ENCODE data around the gene UST.

UST gene

DNA sequence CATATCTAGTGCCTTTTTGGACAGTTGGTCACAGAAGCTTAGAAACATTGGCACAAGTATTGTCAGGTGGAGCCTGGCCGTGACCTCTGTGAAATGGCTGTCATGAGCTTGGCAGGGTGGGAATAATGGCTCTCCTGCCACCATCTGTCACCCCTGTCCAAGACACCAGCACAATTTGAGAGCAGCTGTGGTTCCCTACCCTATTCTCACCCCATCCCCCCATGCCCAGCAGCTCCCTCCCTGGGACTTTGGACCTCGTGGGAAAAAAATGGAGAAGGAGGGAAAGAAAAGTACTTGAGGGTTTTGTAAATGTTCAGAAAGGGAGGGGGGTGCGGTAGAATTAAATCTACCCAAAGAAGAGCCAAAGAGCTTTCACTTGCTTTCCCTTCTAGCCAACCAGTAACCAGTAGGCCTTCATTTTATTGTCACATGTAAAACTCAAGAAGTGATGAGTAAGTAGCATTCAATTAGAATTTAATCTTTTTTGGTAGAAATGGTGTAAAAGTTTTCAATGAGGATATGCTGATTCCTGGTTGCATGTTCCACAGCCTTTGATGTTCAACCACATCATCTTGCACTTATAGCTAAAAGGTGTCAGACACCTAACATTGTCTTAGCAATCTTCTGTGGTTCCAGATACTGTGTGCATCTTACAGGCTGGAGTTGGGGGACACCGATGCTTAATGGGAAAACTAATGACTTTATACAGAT, 307.2 kb downstream of the UST start:
- DNase-seq, result no peak

DNA sequence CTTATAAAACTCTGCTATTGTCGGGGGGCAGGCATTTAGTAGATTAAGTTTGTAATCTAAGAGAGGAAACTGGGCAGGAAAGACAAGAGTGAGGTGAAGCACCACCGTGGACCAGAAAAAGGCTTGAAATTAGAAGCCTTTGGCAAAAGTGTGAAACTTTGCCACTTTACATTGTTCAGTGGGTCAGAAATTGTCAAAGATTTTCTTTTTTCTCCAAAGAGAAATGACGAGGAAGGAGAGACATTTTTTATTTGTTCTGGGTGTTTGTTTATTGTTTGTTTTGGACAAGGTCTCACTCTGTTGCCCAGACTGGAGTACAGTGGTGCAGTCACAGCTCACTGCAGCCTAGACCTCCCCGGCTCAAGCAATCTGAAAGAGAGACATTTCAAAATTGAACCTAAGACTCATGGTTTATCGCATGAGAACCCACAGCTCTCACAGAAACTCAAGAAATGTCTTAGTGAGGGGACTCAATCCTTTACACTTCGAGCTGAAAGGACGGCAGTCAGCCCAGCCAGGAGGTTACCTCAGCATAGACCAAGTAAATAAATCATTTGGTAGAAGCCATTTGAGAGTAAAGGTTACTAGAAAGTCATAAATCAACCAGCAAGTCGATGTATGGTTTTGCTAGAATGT, 307.8 kb downstream of the UST start:
- no peak for DNase-seq

DNA sequence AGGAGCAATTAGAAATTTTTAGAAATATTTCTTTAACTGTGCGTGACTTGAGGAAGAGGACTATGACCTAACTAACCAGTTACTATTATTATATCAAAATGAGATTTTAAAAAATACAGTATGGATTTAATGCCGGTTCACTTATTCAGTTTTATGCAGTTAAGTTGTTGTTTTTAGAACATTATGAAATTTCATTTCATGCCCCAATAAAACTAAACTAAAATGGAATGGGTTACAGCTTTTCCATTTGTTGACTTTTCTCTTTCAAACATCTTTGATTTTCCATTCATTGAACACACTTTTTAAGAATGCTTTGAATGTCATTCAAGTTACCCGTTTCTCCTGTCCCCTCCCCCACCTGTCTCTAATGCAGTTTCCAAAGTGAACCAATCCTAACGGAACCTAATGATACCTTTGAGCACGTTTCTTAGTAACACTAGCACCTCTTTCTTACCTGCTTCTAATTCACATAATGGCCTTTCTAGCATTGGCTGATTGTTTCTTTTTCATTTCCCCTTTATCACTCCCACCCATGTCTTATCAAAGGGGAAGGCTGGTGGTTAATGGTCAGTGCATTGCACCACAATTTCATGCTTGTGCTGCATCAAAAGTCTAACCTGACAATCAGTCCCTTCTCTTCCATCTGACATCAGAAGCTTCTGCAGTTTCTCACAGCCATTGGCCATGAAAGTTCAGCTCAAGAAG, 308.5 kb downstream of the UST start:
- no peak for DNase-seq

DNA sequence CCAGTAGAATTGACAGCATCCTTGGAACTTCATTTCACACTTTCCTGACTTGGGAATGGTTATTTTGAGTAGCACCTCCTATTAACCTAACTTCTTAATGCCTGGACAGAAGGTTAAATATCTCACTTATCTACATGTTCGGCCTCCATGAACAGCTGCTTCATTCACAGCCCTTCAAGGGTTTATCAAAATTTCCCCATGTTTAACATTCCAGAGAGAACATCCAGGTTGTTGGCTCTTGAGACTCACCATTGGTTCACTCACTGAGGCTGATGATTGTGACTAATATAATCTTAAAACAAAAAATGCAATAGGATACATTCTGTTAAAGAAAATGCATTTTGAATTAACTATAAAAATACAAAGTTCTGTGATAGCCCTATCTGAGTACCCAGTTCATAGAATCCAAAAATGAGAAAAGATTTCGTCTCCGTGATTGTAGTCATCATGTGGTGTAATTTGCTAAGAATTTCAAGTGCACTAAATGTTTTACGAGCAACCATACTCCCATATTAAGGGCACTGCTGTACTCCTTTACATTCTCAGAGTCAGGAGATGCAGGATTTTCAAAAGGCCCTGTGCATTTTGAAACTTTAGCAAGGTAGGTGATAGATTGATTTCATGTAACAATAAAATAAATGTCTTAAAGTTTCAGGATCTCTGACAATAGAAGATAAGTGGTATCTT, 310.1 kb downstream of the UST start:
- no peak for DNase-seq

DNA sequence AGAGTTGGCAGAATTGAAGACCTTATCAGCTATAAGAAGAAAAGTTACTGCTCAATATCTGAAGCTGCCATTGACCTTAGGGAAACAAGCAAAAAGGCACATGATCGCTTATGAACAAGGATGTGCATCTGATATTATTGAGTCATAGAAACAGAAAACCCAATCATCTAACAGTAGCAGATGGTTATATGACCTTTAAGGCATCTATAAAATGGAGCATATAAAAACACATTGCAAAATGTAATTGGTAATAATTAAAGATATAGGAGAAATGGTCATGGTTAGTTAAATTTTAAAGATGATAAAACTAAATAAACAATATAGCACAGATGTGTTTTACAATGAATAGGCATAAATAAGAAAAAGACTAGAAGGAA, 310.6 kb downstream of the UST start:
- no peak for DNase-seq

DNA sequence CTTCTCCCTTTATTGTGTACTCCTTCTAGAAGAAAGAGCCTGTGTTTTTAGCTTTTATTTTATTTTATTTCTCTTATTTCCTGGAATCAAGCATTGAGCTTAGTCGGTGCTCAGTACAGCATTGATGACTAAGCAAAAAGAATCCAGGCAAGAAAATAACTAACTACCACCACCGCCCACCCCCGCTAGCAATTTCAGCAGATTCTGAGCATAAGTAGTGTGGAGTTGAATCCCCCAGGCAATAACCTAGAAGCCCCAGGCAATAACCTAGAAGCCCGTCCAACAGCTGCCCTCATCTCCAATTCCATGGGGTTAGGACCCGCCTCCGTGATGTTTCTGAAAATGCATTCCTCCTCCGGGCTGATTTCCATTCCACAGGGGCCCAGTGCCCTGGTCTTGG, 312.7 kb downstream of the UST start:
- no peak for DNase-seq

DNA sequence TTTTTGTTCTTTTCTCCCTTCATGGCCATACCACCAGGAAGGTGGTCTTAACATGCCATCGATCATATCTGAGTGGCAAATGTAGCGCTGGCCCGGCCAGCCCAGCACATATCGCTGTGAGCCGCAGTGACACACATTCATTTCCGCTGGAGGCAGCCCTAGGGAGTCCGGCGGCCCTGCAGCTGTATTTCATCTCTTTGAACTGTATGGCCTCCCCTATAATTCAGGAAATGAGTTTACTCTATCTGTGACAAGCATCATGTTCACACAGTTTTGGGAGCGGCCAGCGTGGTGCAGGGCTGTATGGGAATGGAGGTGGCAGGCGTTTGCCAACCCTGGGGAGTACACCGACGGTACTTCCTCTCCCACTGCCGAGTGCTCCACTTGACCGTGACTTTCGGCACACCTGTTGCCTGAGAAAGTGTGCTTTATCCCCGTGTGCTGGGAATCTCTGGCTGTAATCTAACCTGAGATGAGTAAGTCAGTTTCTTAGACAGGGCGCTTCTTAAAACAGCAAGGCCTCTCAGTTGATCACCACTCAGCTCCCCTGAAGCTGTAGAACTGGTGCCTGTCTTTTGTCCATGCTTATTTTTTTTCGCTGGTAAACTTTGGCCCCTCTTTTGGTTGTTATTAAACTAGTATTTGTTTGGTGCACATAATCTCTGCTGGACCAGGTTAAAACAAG, 313.6 kb downstream of the UST start:
- no peak for DNase-seq

DNA sequence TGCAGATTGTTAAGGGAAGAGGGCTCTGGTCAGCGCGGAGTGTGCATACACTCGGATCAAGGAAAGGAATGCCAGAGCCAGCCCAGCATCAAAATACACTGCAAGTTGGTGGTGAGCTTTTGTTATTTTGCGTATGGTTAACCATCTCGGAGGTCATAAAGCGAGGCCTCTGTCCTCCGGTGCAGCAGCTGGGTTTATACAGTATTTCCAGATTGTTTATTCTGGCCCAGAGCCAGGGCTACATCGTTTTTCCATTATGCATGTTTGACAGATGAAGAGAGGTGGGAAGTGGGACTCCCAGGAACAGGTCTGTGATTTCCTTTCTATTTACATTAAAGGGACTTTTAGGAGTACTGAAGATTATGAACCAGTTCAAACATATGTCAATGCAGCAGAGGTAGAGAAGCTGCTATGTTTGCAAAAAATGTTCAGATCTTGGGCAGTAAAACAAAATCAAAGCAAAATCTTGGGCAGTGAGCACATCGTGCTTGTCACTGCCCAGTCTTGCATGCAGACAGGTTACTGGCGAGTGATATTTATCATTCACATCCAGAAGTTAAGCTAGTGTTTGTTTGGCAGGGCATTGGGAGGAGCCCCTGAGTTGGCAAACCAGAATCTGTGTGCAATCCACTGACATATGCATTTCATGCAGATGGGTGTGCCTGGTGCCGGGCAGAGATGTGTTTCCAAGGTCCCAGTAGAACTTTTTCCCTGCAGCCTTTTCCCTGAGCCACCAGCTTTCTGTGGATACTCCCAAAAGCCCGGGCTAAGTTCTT, 314.3 kb downstream of the UST start:
- no peak for DNase-seq

DNA sequence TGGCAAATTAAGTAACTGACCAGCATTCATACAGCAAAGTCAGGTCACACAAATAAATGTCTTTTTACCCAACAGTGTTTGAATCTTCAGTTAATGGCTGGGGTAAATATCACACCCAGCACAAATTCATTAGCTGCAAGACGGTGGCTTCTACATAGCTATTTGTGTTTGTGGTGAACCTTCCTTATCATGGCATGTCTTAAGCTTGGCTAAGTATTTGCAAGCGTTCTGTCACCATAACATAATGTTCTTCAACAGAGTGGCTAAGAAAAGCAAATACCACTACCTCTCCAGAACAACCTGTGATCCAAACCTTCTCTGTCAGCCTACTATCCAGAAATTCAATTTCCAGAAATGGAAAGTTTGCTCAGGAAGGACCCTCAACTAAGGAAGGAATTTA, 315.1 kb downstream of the UST start:
- DNase-seq, result no peak

DNA sequence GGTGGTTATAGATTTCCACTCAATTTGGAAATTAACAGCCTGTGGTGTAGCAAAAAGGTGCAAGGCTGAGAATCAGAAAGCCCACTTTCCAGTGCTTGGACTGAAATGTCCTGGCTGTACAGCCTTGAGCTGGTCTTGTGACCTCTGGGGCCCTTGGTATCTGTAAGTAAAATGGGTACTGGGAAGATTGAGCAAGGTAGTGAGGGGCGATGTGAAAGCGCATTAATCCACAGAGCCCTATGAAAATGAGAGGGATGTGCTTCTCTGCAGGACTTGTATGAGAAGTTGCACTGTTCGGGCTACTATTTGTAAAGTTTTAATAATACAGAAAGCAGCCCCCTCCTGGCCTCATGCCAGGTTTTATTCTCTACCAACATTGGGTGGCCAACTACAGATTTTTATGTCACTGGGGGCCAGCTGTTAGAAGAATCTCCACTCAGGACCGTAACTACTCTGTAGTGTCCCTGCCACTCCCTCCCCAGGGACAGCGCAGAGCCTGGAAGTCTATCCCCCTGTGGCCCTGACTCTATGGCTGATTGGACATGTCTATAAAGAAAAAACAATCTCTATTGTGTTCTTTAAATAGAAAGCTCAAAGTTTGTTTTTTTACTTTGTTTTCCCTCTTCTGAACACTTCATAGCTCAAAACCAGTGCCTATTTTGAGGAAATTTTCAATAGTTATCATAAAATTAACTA, 316.0 kb downstream of the UST start:
- no peak for DNase-seq

DNA sequence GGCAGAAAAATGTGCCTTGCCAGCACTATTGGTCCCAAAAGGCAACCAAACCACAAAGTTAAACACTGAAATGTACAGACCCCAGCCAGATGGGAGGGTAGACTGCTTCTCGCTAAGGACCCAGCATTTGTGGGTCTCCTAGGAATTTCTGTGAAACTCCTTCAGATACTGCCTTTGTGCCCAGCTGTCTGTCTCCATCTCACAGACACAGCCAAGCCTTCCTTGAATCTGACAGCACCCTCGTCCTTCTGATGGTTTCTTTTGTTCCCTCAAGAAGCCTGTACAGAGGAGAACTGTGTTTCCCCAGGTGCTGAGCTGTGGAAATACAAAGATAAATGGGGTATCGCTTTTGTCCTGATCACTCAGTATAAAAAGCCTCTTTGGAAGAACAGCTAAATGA, 316.6 kb downstream of the UST start:
- DNase-seq, result no peak

DNA sequence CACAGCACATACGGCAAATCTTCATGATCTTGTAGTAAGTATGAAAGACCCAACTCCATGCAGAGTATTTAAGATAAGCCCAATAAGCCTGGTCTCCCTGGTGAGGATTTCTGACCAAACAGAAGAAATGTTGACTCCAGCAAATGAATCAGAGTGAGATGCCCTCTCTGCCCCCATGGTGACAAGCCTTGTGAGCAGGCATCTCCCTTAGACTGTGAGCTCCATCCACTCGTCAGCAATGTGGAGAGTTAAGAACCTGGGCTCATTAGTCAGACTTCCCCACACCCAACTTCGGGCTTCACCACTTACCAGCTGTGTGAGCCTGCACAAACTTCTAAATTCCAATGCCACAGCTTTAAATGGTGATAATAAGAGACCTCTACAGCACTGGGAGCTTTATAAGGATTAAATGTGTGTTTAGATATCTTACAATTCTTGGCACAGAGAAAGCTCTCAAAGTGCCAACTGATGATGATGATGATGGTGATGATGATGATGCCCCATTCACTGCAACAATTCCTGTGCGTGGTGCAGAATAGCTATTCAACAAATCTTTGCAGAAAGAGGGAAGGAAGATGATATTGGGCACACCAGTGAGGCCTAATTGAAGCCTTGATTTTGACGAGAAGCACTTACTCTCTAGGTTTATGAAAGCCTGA, 317.3 kb downstream of the UST start:
- DNase-seq, result no peak

DNA sequence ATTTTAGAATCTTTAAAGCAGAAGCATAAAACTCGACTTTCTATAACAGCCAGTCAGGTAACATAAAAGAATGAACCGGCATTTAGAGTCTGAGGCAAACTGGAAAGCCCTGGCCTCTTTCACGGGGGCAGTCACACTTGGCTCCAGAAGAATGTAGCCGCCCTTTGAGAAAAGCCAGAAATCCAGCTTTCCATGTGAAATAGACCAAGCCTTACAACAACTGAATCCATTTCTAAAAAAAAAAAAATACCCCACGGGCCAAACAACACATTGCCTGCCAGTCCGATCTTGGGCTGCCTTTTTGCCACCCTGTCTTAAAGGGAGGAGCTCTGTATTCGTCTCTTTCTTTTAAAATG, 317.8 kb downstream of the UST start:
- DNase-seq, result no peak

DNA sequence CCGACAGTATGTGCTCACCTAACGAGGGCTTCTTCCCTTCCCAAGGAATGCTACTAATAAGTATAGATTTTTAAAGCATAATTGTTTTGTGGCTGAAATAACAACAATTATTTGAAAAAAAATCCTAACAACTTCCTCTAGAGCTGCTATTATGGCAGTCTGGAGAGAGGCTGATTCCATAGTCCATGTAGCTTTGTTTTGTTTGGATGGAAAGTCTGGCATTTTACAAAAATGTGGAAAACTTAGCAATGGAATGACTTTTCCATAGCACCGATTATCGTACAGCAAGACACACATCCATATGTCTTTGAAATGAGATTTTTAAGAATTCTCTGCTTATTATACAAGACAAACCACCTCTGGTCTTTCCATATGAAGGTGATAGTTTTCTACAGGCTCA, 318.3 kb downstream of the UST start:
- no peak for DNase-seq

DNA sequence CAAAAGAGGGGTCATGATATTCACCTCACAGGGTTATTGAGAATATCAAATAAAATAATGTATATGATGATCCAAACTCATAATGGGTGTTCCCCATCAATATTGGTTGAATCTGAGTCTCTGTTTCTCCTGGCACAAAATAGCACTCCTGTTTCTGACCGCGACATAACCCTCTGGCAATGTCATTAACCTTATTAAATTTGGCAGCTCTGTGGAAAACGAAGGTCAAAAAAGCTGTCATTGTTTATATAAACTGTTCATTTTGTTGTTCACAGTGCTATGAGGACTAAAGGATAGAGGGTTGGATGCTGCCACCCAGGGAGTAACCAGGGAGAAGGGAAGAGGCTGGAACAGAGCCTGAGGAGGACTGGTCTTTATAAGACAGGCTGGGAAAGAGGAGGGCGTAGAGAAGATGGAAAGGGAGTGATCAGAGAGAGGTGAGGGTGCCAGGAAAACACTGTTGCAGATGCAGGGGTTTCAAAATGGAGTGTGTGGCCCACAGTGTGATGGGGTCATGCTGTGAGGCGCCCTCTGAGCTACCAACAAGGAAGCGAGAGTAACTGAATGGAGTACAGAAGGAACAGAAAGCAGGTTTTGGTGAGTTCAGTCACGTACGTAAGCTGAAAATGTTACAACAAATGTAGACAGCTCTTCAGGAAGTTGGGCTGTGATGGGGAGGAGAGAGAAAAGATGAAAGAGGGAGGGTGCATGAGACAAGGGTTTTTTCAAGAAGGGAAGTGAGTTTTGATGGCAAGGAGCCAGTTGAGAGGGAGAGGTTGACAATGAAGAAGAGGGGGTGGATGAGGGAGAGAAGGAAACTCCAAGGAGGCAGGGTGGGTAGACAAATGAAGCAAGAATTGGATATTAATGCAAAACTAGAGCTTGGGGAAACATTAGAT, 319.1 kb downstream of the UST start:
- no peak for DNase-seq

DNA sequence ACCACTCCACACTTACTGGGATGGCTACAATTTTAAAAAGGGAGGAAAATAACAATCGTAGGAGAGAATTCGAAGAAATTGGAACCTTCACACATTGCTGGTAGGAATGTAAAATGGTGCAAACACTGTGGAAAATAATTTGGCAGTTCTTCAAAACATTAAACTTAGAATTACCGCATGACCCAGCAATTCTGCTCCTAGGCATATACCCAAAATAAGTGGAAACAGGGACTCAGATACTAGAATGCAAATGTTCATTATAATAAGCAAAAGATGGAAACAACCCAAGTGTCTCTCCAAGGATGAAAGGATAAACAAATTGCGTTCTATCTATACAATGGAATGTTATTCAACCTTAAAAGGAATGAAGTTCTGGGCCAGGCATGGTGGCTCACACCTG, 325.2 kb downstream of the UST start:
- no peak for DNase-seq

DNA sequence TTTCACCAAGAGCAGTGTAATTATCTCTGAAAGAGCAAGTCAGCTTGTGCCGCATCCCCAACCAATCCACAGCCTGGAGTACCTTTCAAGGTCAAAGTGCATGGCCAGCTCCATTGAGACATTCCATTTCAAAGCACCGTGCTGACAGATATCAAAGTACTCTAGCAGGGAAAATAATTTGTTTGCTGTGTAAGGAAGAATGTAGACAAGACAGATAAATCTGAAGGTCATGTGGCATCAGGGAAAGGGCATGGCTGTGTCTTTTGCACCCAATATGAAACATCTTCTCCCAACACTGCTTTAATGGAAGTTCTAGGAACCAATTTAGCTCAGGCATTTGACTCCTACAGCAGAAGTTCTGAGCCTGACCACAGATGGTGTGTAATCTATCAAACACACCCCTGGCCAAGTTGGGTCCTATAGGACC, 328.0 kb downstream of the UST start:
- DNase-seq, result no peak

DNA sequence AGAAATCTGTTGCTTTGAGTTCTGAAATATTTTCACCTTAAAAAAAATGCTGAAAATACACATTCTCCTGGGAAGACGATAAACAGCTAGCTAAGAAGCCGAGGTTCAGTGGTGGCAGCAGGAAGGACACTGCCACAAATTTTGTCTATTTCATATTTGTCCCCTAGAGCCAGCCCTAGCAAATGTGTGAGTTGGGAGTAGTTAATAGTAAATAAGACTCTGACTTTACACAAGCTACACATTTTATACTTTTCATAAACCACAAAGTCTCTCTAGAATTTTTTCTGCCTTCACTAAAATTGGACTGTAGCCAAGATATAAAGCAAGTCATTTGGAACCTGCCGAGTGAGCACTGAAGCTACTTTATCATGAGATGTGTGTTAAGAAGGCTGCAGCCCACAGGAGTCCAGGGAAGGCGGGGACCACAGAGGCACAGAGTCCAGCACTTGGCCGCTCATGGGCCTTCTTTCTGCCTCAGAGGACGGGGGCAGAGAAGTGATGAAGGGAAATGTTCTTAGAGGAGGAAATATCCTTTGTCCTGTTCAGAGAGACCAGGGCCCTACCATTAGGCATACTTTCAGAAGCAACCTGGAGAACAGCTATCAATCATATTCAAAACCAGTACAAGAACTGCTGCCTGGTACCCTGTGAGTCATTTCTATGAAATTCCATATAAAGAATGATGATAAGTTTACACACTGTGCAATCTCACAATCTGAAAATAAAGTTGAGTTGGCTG, 329.0 kb downstream of the UST start:
- DNase-seq, result no peak

DNA sequence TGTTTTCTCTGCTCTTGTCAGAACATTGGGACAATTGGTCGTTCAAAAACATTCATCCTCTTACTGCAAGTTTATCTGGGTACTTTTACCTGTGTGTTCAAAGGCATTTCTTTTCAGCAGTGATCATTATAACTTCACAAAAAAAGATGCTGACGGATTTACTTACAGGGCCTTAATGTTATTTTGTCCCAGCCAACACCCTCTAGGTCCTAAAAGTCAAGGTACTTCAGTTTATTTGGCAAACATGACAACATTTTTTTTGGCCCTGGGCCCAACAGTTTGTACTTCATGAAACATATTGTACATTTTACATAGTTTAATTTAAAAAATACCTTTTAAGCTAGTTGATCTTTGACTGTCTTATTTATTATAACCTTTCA, 329.5 kb downstream of the UST start:
- no peak for DNase-seq

DNA sequence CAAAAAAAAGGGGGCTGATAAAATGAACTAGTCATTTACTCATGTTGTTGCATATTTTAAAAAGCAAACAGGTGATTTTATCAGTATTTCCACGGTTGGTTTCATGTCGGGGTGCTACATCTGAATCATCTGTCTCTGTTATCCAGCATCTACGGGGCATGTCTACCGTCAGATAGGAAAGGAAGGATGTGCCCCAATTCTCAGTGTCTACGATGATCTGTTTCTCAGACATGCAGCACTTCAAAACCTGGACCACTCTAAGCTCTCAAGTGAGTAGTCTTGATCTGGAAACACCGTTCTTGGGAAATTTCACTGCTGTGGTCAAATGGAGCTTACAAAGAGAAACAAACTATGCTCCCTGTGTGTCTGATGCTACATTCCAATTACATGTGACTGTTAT, 330.4 kb downstream of the UST start:
- DNase-seq, result no peak

Measured in NCI-H446 treated with DMSO at 0.1 percent for 48 hours (cell line).